HepG2 (cell line): ENCODE results near the gene RAD51AP1.

Experiments
- BCLAF1 ChIP-seq: fragments of 450-650 bp; IDR thresholded peaks from 2 replicates; pipeline ENCODE4 v1.6.1; 2017; ENCODE audit warnings: mild to moderate bottlenecking
- CENPT ChIP-seq: sonication (generic); formaldehyde crosslinking; IDR thresholded peaks from 2 replicates; pipeline ENCODE4 v1.8.0; 2022; ENCODE audit warnings: low read depth, mild to moderate bottlenecking, moderate library complexity, missing genetic modification reagents
- E2F1 ChIP-seq: sonication (generic); formaldehyde crosslinking; IDR thresholded peaks from 2 replicates; pipeline ENCODE4 v1.5.0; 2020; ENCODE audit warnings: missing genetic modification reagents
- JUND ChIP-seq: sonication (generic); formaldehyde crosslinking; IDR thresholded peaks from 2 replicates; pipeline ENCODE4 v1.8.0; 2022; ENCODE audit warnings: mild to moderate bottlenecking, missing genetic modification reagents
- POLR2A ChIP-seq, 2 experiments: IDR thresholded peaks; 2 replicates each; pipeline ENCODE4 v1.6.1; 2011; ENCODE audit warnings: low read depth in 2 of 2, low read length in 2 of 2, mild to moderate bottlenecking in 1 of 2, moderate library complexity in 1 of 2; ENCODE audit not compliant: insufficient read depth in 1 of 2
- RFX5 ChIP-seq: IDR thresholded peaks from 2 replicates; pipeline ENCODE4 v1.6.1; 2011; ENCODE audit warnings: low read depth, low read length, improper control_type of control experiment
- SOX5 ChIP-seq: IDR thresholded peaks from 2 replicates; pipeline ENCODE4 v1.6.1; 2016; ENCODE audit warnings: borderline replicate concordance
- ZNF263 ChIP-seq: sonication (generic); formaldehyde crosslinking; IDR thresholded peaks from 2 replicates; pipeline ENCODE4 v1.4.0; 2020; ENCODE audit warnings: missing genetic modification reagents
- ZNF782 ChIP-seq: sonication (generic); formaldehyde crosslinking; IDR thresholded peaks from 2 replicates; pipeline ENCODE4 v1.4.0; 2020; ENCODE audit warnings: missing genetic modification reagents, mild to moderate bottlenecking, borderline replicate concordance

GRCh38 chr12:4587108-4587507 lies 48.4 kb downstream of the RAD51AP1 start:
- TF ChIP-seq E2F1 (CRISPR knock-in tag) (no peak), SOX5 (CRISPR knock-in tag) (no peak), BCLAF1 (no peak), JUND (CRISPR knock-in tag) (no peak), CENPT (CRISPR knock-in tag) (no peak), ZNF263 (CRISPR knock-in tag) (no peak), POLR2A (IDR thresholded peaks at IDR 0.05; ENCODE audit: insufficient read depth in 1 of 2, low read depth in 2 of 2, low read length in 2 of 2) (no peak), RFX5 (no peak), ZNF782 (no peak)
